Naive thymus-derived CD4-positive, alpha-beta T cell (primary cell): ENCODE measurements around the gene CAMKMT. TPM values are rescaled to one million over a fixed set of nuclear protein-coding genes. Genes with fewer than 3 reads are reported as not detected.

ENCODE experiments used
- ATAC-seq: fragments of 150-1000 bp; cut with Tn5 transposase; 2 replicates; pipeline ENCODE4 v1.10.0; 2021; ENCODE audit warnings: mild to moderate bottlenecking, moderate library complexity
- CTCF ChIA-PET: fragments of 350-600 bp; sonication (Branson Sonifier 250); formaldehyde crosslinking; loops from one replicate; lab custom pipeline; 2021; ENCODE audit warnings: antibody characterized with exemption; lab: Charles Lee
- POLR2A ChIA-PET: fragments of 350-600 bp; sonication (Branson Sonifier 250); formaldehyde crosslinking; loops from one replicate; lab custom pipeline; 2021; ENCODE audit warnings: antibody characterized with exemption, inconsistent platforms; lab: Charles Lee
- DNase-seq, 9 donors: peaks; one replicate each; pipeline versions ENCODE4 v3.0.0 to v3.0.0-alpha.2; 2020 to 2022; ENCODE audit warnings: mixed read lengths in 1 of 9
- H3K27ac ChIP-seq: one replicate; pipeline ENCODE4 v1.7.0; 2013; ENCODE audit warnings: mild to moderate bottlenecking, low read depth, low read length, moderate library complexity
- H3K27me3 ChIP-seq, 2 donors: one replicate each; pipeline ENCODE4 v1.7.0; 2013; ENCODE audit warnings: low read length in 2 of 2, mild to moderate bottlenecking in 2 of 2, moderate library complexity in 2 of 2; ENCODE audit not compliant: control insufficient read depth in 2 of 2, insufficient read depth in 2 of 2
- H3K36me3 ChIP-seq, 3 experiments: 1 replicate in 2 of 3; 2 replicates in 1 of 3; pipeline ENCODE4 v1.7.0; 2013; ENCODE audit warnings: low read length in 3 of 3, mild to moderate bottlenecking in 3 of 3, moderate library complexity in 1 of 3; ENCODE audit not compliant: insufficient read depth in 3 of 3, control insufficient read depth in 2 of 3
- H3K4me1 ChIP-seq, 2 donors: one replicate each; pipeline ENCODE4 v1.7.0; 2013; ENCODE audit warnings: low read length in 2 of 2, mild to moderate bottlenecking in 2 of 2, moderate library complexity in 1 of 2; ENCODE audit not compliant: control insufficient read depth in 2 of 2, insufficient read depth in 2 of 2
- H3K4me3 ChIP-seq: 2 replicates; pipeline ENCODE4 v1.7.0; 2013; ENCODE audit warnings: mild to moderate bottlenecking, low read length
- H3K9me3 ChIP-seq, 3 experiments: 1 replicate in 2 of 3; 2 replicates in 1 of 3; pipeline ENCODE4 v1.7.0; 2013; ENCODE audit warnings: low read length in 3 of 3; ENCODE audit not compliant: control insufficient read depth in 2 of 3
- H3K27ac Mint-ChIP-seq, 9 donors: one replicate each; pipeline ENCODE4 v1.8.0; 2020 to 2022; ENCODE audit warnings: mixed read lengths in 9 of 9, mild to moderate bottlenecking in 8 of 9, moderate library complexity in 5 of 9, inconsistent platforms in 2 of 9
- H3K27me3 Mint-ChIP-seq, 5 donors: one replicate each; pipeline ENCODE4 v1.8.0; 2021 to 2022; ENCODE audit warnings: mixed read lengths in 5 of 5, mild to moderate bottlenecking in 1 of 5
- H3K36me3 Mint-ChIP-seq, 5 donors: one replicate each; pipeline ENCODE4 v1.8.0; 2020 to 2022; ENCODE audit warnings: mixed read lengths in 5 of 5, mild to moderate bottlenecking in 3 of 5, inconsistent platforms in 1 of 5
- H3K4me1 Mint-ChIP-seq, 7 donors: one replicate each; pipeline ENCODE4 v1.8.0; 2020 to 2022; ENCODE audit warnings: mixed read lengths in 7 of 7, mild to moderate bottlenecking in 3 of 7, inconsistent platforms in 1 of 7
- H3K4me3 Mint-ChIP-seq, 10 donors: one replicate each; pipeline ENCODE4 v1.8.0; 2020 to 2022; ENCODE audit warnings: mild to moderate bottlenecking in 10 of 10, mixed read lengths in 10 of 10, moderate library complexity in 6 of 10, inconsistent platforms in 2 of 10
- H3K9me3 Mint-ChIP-seq, 11 donors: one replicate each; pipeline ENCODE4 v1.8.0; 2020 to 2022; ENCODE audit warnings: mixed read lengths in 11 of 11, mild to moderate bottlenecking in 4 of 11, inconsistent platforms in 1 of 11, moderate library complexity in 1 of 11
- intact Hi-C, 2 donors: fragments of 100-400 bp; cut with micrococcal nuclease; formaldehyde crosslinking; loops; one replicate each; pipeline ENCODE4 v1.15.1; 2023
- polyA plus RNA-seq, 2 donors: library from polyadenylated mRNA; unstranded; fragments of 300-500 nt; fragmentation: Illumina TruSeq; gene quantifications; one replicate each; pipeline ENCODE4 v1.2.3, GENCODE V29; 2021
- total RNA-seq, 6 experiments: library from RNA in 5 of 6; stranded (reverse) in 5 of 6; gene quantifications; 1 replicate in 5 of 6; 2 replicates in 1 of 6; pipeline ENCODE4 v1.2.3 and lab custom pipeline; 2021 to 2026

CAMKMT gene
- total and polyA plus RNA-seq, 7 experiments from 2014 or later = 11.1 to 20.8 (median 17.7) TPM

DNA sequence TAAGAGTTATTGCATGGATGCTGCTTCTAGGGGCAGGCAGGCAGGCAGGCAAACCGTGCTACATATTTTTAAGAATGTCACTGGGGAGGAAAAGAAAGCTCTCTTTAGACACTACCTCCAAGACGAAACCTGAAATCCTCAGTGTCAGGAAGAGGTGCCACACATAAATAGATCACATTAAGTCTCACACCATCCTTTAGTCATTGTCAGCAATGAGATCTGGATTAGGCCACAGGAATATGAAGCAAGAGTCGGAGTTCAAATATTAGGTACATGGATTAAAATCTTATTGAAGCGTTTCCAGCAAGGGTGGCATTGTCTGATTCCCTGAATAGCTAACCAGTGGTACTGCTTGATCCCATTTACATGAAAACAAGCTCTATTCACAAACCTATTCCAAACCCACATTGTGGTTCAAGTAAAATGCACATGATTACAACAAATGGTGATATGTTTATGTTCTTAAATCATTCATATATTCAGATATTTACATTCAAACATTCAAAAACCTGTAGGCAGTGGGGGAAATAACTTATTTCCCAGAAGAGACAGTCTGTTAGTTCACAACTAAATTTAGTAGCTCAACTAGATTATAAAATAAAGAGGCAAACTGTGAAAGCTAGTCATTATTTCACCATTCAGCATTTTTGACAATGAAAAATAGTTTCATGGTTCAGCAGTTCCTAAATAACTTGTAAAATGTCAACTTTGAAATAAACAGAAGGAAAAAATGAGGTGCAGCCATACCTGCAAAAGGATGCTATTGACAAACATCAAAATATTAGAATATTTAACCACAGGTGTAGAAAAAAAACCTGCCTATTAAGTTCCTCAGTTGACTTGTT, 384.4 kb downstream of the CAMKMT start:
- Histone ChIP-seq H3K36me3 (peaks cover 0 to 6% (median 0%) of the 10 kb centered on the region in 3 experiments), H3K27ac (no peak overlapping the region), H3K27me3 (no peaks in the 10 kb centered on the region), H3K4me3 (no peak overlapping the region), H3K9me3 (no peaks in the 10 kb centered on the region), H3K4me1 (no peaks in the 10 kb centered on the region)
- DNase-seq (no peak), ATAC-seq (no peak)
- Mint-ChIP-seq H3K27me3 (no peaks in the 10 kb centered on the region), H3K36me3 (peaks cover 0 to 60% (median 43%) of the 10 kb centered on the region in 5 donors), H3K4me1 (peaks cover 0 to 3% (median 0%) of the 10 kb centered on the region in 7 donors), H3K9me3 (no peaks in the 10 kb centered on the region), H3K27ac (no peak overlapping the region), H3K4me3 (no peak overlapping the region)
- POLR2A ChIA-PET = no interaction called here
- intact Hi-C loops = no loop called here
- CTCF ChIA-PET = interaction anchor here (0.6 kb wide), 2 partner anchors 74 to 406 kb away, joined by 3 to 4 read pairs; no protein-coding TSS in a partner anchor

DNA sequence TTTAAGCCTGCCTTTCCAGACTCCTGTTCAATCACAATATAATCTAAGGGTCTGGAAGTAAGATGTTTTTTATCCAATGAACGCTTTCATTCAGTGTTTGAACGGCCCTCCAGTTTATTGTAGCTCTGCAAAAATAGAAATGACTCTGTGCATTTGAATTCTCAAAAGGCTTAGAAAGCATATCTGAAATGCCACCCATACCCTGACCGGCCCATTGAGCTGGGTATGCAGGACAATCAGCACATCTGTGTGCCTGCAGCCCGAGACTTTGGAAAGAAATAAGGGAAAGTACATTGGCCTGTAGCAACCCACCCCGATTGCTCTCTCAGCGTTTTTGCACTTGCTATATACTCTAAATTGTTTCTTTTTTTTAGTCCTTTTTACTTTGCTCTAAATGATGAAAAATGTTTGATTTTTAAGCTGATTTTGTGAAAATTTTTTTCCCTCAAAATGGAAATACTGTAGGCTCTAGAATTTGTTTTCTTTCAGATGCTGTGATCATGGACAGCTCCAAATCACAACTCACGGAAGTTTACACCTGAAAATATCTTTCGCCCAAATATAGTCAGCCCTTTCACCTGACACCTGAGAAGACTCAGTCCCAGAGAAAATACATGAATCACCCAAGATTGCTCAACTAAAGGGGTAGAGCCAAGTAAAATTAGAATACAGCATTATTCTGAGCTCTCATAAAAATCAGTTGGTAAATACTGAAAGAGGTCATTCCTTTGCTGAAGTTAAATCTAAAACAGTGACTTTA, 385.3 kb downstream of the CAMKMT start:
- Mint-ChIP-seq H3K4me1 (peaks cover 0 to 3% (median 0%) of the 10 kb centered on the region in 7 donors), H3K27me3 (no peaks in the 10 kb centered on the region), H3K36me3 (peaks cover 0 to 68% (median 50%) of the 10 kb centered on the region in 5 donors), H3K27ac (no peak overlapping the region), H3K9me3 (peaks cover 0 to 3% (median 0%) of the 10 kb centered on the region in 11 donors), H3K4me3 (no peak overlapping the region)
- DNase-seq (no peak), ATAC-seq (no peak)
- peaks cover 0 to 3% (median 0%) of the 10 kb centered on the region in 3 experiments for H3K36me3 ChIP-seq
- no peak overlapping the region for H3K4me3 ChIP-seq
- H3K4me1 ChIP-seq = no peaks in the 10 kb centered on the region
- H3K27me3 ChIP-seq = no peaks in the 10 kb centered on the region
- no peaks in the 10 kb centered on the region for H3K9me3 ChIP-seq
- CTCF ChIA-PET = interaction anchor here (0.6 kb wide), 2 partner anchors 75 to 407 kb away, joined by 3 to 4 read pairs; no protein-coding TSS in a partner anchor
- no peak overlapping the region for H3K27ac ChIP-seq
- intact Hi-C loops = no loop called here
- POLR2A ChIA-PET = no interaction called here

DNA sequence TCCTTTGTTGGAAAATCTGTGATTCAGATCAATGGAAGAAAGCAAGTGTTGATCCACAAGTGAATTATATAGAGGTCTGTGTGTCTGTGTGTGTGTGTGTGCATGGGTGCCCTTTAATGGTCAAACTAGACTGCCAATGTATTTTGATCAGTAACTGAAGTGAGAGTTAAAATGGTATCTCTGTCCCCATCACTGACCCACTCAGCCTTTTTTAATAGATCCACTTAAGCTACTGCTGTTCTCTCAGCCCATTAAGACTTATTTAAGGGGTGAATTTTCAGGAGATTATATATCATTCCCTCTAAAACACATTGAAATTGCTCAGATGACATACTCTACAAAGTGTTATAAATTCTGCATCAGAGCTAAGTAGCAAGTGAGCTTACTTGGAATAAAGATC, 386.0 kb downstream of the CAMKMT start:
- H3K27me3 Mint-ChIP-seq = no peaks in the 10 kb centered on the region
- ATAC-seq = no peak
- H3K27ac ChIP-seq = no peak overlapping the region
- peaks cover 0 to 3% (median 0%) of the 10 kb centered on the region in 3 experiments for H3K36me3 ChIP-seq
- ChIA-PET POLR2A (no interaction called here), CTCF (no interaction called here)
- no peak overlapping the region for H3K4me3 Mint-ChIP-seq
- no peaks in the 10 kb centered on the region for H3K4me1 ChIP-seq
- peaks cover 0 to 3% (median 0%) of the 10 kb centered on the region in 7 donors for H3K4me1 Mint-ChIP-seq
- H3K9me3 Mint-ChIP-seq = peaks cover 0 to 3% (median 0%) of the 10 kb centered on the region in 11 donors
- H3K4me3 ChIP-seq = no peak overlapping the region
- H3K9me3 ChIP-seq = no peaks in the 10 kb centered on the region
- H3K27me3 ChIP-seq = no peaks in the 10 kb centered on the region
- H3K27ac Mint-ChIP-seq = no peak overlapping the region
- intact Hi-C loops = no loop called here
- H3K36me3 Mint-ChIP-seq = peaks cover 0 to 73% (median 45%) of the 10 kb centered on the region in 5 donors
- DNase-seq = no peak

DNA sequence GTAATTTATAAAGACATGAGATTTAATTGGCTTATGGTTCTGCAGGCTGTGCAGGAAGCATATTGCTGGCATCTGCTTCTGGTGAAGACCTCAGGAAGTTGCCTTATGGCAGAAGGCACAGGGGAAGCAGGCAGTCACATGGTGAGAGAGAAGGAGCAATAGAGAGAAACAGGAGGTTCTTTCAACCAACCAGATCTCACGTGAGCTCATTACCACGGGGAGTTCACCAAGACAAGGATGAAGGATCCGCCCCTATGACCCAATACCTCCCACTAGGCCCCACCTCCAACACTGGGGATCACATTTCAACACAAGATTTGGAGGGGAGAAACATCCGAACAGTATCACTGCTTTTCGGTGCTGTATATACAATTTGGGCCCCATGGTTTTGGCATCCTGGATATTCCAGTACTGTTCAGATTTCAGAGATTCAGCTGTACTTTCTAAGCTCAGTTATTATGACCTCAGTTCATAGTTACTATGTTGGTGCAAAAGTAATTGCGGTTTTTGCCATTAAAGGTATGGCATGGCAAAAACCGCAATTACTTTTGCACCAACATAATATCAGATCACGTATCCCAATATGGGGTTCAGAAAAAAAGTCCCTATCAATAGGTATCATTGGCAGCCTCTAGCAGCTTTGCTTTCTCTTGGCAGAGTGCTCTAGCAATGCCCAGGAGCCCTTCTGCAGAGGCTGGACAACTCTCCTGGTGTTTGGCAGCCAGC, 390.2 kb downstream of the CAMKMT start:
- H3K36me3 ChIP-seq = peaks cover 0 to 3% (median 0%) of the 10 kb centered on the region in 3 experiments

DNA sequence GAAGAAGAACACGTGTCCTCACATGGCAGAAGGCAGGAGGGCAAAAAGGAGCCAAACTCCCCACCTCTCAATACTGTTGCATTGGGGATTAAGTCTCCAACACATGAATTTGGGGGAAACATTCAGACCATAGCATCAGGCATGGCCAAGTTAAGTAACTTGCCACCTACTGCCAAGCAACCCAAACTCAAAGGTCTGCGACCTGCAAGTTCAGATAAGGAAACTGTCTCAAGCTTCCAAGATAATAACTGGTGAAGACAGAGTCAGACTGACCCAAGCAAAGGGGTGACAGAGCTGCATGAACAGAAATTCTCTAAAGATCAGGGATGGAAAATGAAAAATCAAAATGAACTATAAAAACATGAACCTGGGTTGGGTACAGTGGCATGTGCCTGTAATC, 391.0 kb downstream of the CAMKMT start:
- Mint-ChIP-seq H3K27ac (no peak overlapping the region), H3K4me3 (no peak overlapping the region), H3K9me3 (peaks cover 0 to 3% (median 0%) of the 10 kb centered on the region in 11 donors), H3K4me1 (peaks cover 0 to 4% (median 0%) of the 10 kb centered on the region in 7 donors), H3K36me3 (peaks cover 0 to 69% (median 42%) of the 10 kb centered on the region in 5 donors), H3K27me3 (no peaks in the 10 kb centered on the region)
- DNase-seq = no peak
- H3K9me3 ChIP-seq = no peaks in the 10 kb centered on the region
- H3K27ac ChIP-seq = no peak overlapping the region
- ATAC-seq = no peak
- H3K36me3 ChIP-seq = peaks cover 0 to 3% (median 0%) of the 10 kb centered on the region in 3 experiments
- H3K27me3 ChIP-seq = no peaks in the 10 kb centered on the region
- H3K4me1 ChIP-seq = no peaks in the 10 kb centered on the region
- POLR2A ChIA-PET = no interaction called here
- no peak overlapping the region for H3K4me3 ChIP-seq
- intact Hi-C loops = no loop called here
- CTCF ChIA-PET = no interaction called here

More for the DNA sequence above, 390.2 kb downstream of the CAMKMT start:
- H3K27me3 ChIP-seq = no peaks in the 10 kb centered on the region
- H3K9me3 ChIP-seq = no peaks in the 10 kb centered on the region
- Mint-ChIP-seq H3K27ac (no peak overlapping the region), H3K4me3 (no peak overlapping the region), H3K4me1 (peaks cover 0 to 4% (median 0%) of the 10 kb centered on the region in 7 donors), H3K36me3 (peaks cover 0 to 72% (median 48%) of the 10 kb centered on the region in 5 donors), H3K27me3 (no peaks in the 10 kb centered on the region), H3K9me3 (peaks cover 0 to 3% (median 0%) of the 10 kb centered on the region in 11 donors)
- CTCF ChIA-PET = no interaction called here
- H3K4me1 ChIP-seq = no peaks in the 10 kb centered on the region
- DNase-seq (no peak), ATAC-seq (no peak)
- intact Hi-C loops = no loop called here
- POLR2A ChIA-PET = no interaction called here
- H3K4me3 ChIP-seq = no peak overlapping the region
- no peak overlapping the region for H3K27ac ChIP-seq
